ENCODE data around the gene SEMA3A. TPM values are rescaled to one million over a fixed set of nuclear protein-coding genes. Genes with fewer than 3 reads are reported as not detected.

Gene SEMA3A
- total RNA-seq, 2 experiments from 2014 or later = 0.50 to 0.60 TPM

GRCh38 chr7:84002348-84002747, 192.2 kb downstream of the SEMA3A start:
- Histone ChIP-seq H3K27me3 (ENCODE audit: control insufficient read depth in 1 of 2, insufficient read depth in 2 of 2, low read length in 2 of 2) (no peaks in the 10 kb centered on the region), H3K4me3 (ENCODE audit: low read length) (no peak overlapping the region), H3K9me3 (ENCODE audit: control insufficient read depth in 1 of 2, insufficient read depth in 1 of 2, low read length in 2 of 2) (no peaks in the 10 kb centered on the region), H3K4me1 (ENCODE audit: insufficient read depth, low read length) (no peaks in the 10 kb centered on the region), H3K27ac (ENCODE audit: low read depth in 1 of 2, low read length in 2 of 2) (no peak overlapping the region), H3K36me3 (ENCODE audit: insufficient read depth, low read length) (no peaks in the 10 kb centered on the region)
- no peak for ATAC-seq (ENCODE audit: poor library complexity)
- no peaks in the 10 kb centered on the region for H3K9me3 Mint-ChIP-seq
- CTCF ChIA-PET = no interaction called here
- TF ChIP-seq CTCF (IDR thresholded peaks at IDR 0.05) = no peak
- no peak for DNase-seq
- no peaks in the 10 kb centered on the region for H3K36me3 Mint-ChIP-seq (ENCODE audit: low read depth)
- H3K27me3 Mint-ChIP-seq = no peaks in the 10 kb centered on the region
- intact Hi-C loops (cut with DNase I, micrococcal nuclease) = no loop called here
- no peak overlapping the region for H3K27ac Mint-ChIP-seq
- no peaks in the 10 kb centered on the region for H3K4me1 Mint-ChIP-seq (ENCODE audit: low read depth)
- POLR2A ChIA-PET = no interaction called here
- H3K4me3 Mint-ChIP-seq = no peak overlapping the region

GRCh38 chr7:83996879-83997278, 197.7 kb downstream of the SEMA3A start:
- intact Hi-C loops (cut with DNase I, micrococcal nuclease) = no loop called here
- no peak overlapping the region for H3K4me3 Mint-ChIP-seq
- H3K9me3 Mint-ChIP-seq = no peaks in the 10 kb centered on the region
- Histone ChIP-seq H3K4me1 (ENCODE audit: insufficient read depth, low read length) (no peaks in the 10 kb centered on the region), H3K4me3 (ENCODE audit: low read length) (no peak overlapping the region), H3K27me3 (ENCODE audit: control insufficient read depth in 1 of 2, insufficient read depth in 2 of 2, low read length in 2 of 2) (no peaks in the 10 kb centered on the region), H3K27ac (ENCODE audit: low read depth in 1 of 2, low read length in 2 of 2) (no peak overlapping the region), H3K36me3 (ENCODE audit: insufficient read depth, low read length) (no peaks in the 10 kb centered on the region), H3K9me3 (ENCODE audit: control insufficient read depth in 1 of 2, insufficient read depth in 1 of 2, low read length in 2 of 2) (no peaks in the 10 kb centered on the region)
- H3K4me1 Mint-ChIP-seq (ENCODE audit: low read depth) = no peaks in the 10 kb centered on the region
- ChIA-PET CTCF (no interaction called here), POLR2A (no interaction called here)
- ATAC-seq (ENCODE audit: poor library complexity) = no peak
- no peaks in the 10 kb centered on the region for H3K36me3 Mint-ChIP-seq (ENCODE audit: low read depth)
- DNase-seq = no peak
- no peak for TF ChIP-seq CTCF (IDR thresholded peaks at IDR 0.05)
- H3K27ac Mint-ChIP-seq = no peak overlapping the region
- H3K27me3 Mint-ChIP-seq = no peaks in the 10 kb centered on the region

GRCh38 chr7:83987764-83988163, 206.8 kb downstream of the SEMA3A start:
- Mint-ChIP-seq H3K9me3 (no peaks in the 10 kb centered on the region), H3K27ac (no peak overlapping the region), H3K4me3 (no peak overlapping the region), H3K36me3 (ENCODE audit: low read depth) (no peaks in the 10 kb centered on the region), H3K4me1 (ENCODE audit: low read depth) (no peaks in the 10 kb centered on the region), H3K27me3 (no peaks in the 10 kb centered on the region)
- ATAC-seq (ENCODE audit: poor library complexity) (no peak), DNase-seq (no peak)
- no peaks in the 10 kb centered on the region for H3K27me3 ChIP-seq (ENCODE audit: control insufficient read depth in 1 of 2, insufficient read depth in 2 of 2, low read length in 2 of 2)
- no peak for TF ChIP-seq CTCF (IDR thresholded peaks at IDR 0.05)
- CTCF ChIA-PET = no interaction called here
- intact Hi-C loops (cut with DNase I, micrococcal nuclease) = loop anchor here in 1 of 2 experiments (1.0 kb wide), 1 partner anchor 25 kb away; no protein-coding TSS in a partner anchor
- POLR2A ChIA-PET = no interaction called here
- H3K4me1 ChIP-seq (ENCODE audit: insufficient read depth, low read length) = no peaks in the 10 kb centered on the region
- no peak overlapping the region for H3K27ac ChIP-seq (ENCODE audit: low read depth in 1 of 2, low read length in 2 of 2)
- peaks cover 0 to 3% of the 10 kb centered on the region in 2 experiments for H3K9me3 ChIP-seq (ENCODE audit: control insufficient read depth in 1 of 2, insufficient read depth in 1 of 2, low read length in 2 of 2)
- no peak overlapping the region for H3K4me3 ChIP-seq (ENCODE audit: low read length)
- H3K36me3 ChIP-seq (ENCODE audit: insufficient read depth, low read length) = no peaks in the 10 kb centered on the region

Data from CD4-positive, alpha-beta T cell (primary cell).